ENCODE data around the gene POU4F3. TPM values are rescaled to one million over a fixed set of nuclear protein-coding genes. Genes with fewer than 3 reads are reported as not detected.

The POU4F3 gene
- polyA plus RNA-seq, 4 donors, result 0.03 to 0.04 TPM; not detected in 2

GRCh38 chr5:146307796-146308195 is 30.8 kb upstream of the POU4F3 start:
- DNase-seq, result no peak
- Histone ChIP-seq H3K4me1 (ENCODE audit: control insufficient read depth in 3 of 3, insufficient read depth in 2 of 3, low read depth in 1 of 3, low read length in 2 of 3) (no peaks in the 10 kb centered on the region), H3K27me3 (ENCODE audit: control insufficient read depth in 3 of 3, insufficient read depth in 3 of 3, low read length in 3 of 3) (peaks cover 0 to 8% (median 2%) of the 10 kb centered on the region in 3 donors), H3K27ac (ENCODE audit: low read depth in 1 of 3, low read length in 2 of 3) (no peak overlapping the region), H3K9me3 (ENCODE audit: control insufficient read depth in 2 of 2, insufficient read depth in 1 of 2, low read depth in 1 of 2, low read length in 1 of 2) (no peaks in the 10 kb centered on the region), H3K36me3 (ENCODE audit: control insufficient read depth in 3 of 3, insufficient read depth in 2 of 3, low read depth in 1 of 3, low read length in 3 of 3) (no peaks in the 10 kb centered on the region), H3K4me3 (ENCODE audit: low read depth in 1 of 3, low read length in 3 of 3) (no peak overlapping the region)
- whole genome bisulfite sequencing, 3 donors, result 53 to 63% (median 58%) methylated on average over 2 of the region's 2 CpGs
- no peak for FAIRE-seq

GRCh38 chr5:146310540-146310939 is 28.1 kb upstream of the POU4F3 start:
- no peak for FAIRE-seq

GRCh38 chr5:146311278-146311677 is 27.4 kb upstream of the POU4F3 start:
- H3K9me3 ChIP-seq (ENCODE audit: control insufficient read depth in 2 of 2, insufficient read depth in 1 of 2, low read depth in 1 of 2, low read length in 1 of 2), result no peaks in the 10 kb centered on the region
- H3K27me3 ChIP-seq (ENCODE audit: control insufficient read depth in 3 of 3, insufficient read depth in 3 of 3, low read length in 3 of 3), result peaks cover 0 to 11% (median 2%) of the 10 kb centered on the region in 3 donors
- 89 to 91% (median 89%) methylated on average over 5 of the region's 5 CpGs for WGBS, 3 donors
- H3K27ac ChIP-seq (ENCODE audit: low read depth in 1 of 3, low read length in 2 of 3), result no peak overlapping the region
- no peaks in the 10 kb centered on the region for H3K36me3 ChIP-seq (ENCODE audit: control insufficient read depth in 3 of 3, insufficient read depth in 2 of 3, low read depth in 1 of 3, low read length in 3 of 3)
- no peaks in the 10 kb centered on the region for H3K4me1 ChIP-seq (ENCODE audit: control insufficient read depth in 3 of 3, insufficient read depth in 2 of 3, low read depth in 1 of 3, low read length in 2 of 3)
- DNase-seq (no peak), FAIRE-seq (no peak)
- no peak overlapping the region for H3K4me3 ChIP-seq (ENCODE audit: low read depth in 1 of 3, low read length in 3 of 3)

More at GRCh38 chr5:146310540-146310939, 28.1 kb upstream of the POU4F3 start:
- Histone ChIP-seq H3K9me3 (ENCODE audit: control insufficient read depth in 2 of 2, insufficient read depth in 1 of 2, low read depth in 1 of 2, low read length in 1 of 2) (no peaks in the 10 kb centered on the region), H3K4me3 (ENCODE audit: low read depth in 1 of 3, low read length in 3 of 3) (no peak overlapping the region), H3K36me3 (ENCODE audit: control insufficient read depth in 3 of 3, insufficient read depth in 2 of 3, low read depth in 1 of 3, low read length in 3 of 3) (no peaks in the 10 kb centered on the region), H3K27ac (ENCODE audit: low read depth in 1 of 3, low read length in 2 of 3) (no peak overlapping the region), H3K4me1 (ENCODE audit: control insufficient read depth in 3 of 3, insufficient read depth in 2 of 3, low read depth in 1 of 3, low read length in 2 of 3) (no peaks in the 10 kb centered on the region), H3K27me3 (ENCODE audit: control insufficient read depth in 3 of 3, insufficient read depth in 3 of 3, low read length in 3 of 3) (peaks cover 0 to 11% (median 2%) of the 10 kb centered on the region in 3 donors)
- no peak for DNase-seq

GRCh38 chr5:146313027-146313426 is 25.6 kb upstream of the POU4F3 start:
- Histone ChIP-seq H3K4me3 (ENCODE audit: low read depth in 1 of 3, low read length in 3 of 3) (no peak overlapping the region), H3K4me1 (ENCODE audit: control insufficient read depth in 3 of 3, insufficient read depth in 2 of 3, low read depth in 1 of 3, low read length in 2 of 3) (no peaks in the 10 kb centered on the region), H3K27me3 (ENCODE audit: control insufficient read depth in 3 of 3, insufficient read depth in 3 of 3, low read length in 3 of 3) (peaks cover 0 to 6% (median 2%) of the 10 kb centered on the region in 3 donors), H3K9me3 (ENCODE audit: control insufficient read depth in 2 of 2, insufficient read depth in 1 of 2, low read depth in 1 of 2, low read length in 1 of 2) (no peaks in the 10 kb centered on the region), H3K36me3 (ENCODE audit: control insufficient read depth in 3 of 3, insufficient read depth in 2 of 3, low read depth in 1 of 3, low read length in 3 of 3) (no peaks in the 10 kb centered on the region), H3K27ac (ENCODE audit: low read depth in 1 of 3, low read length in 2 of 3) (no peak overlapping the region)
- DNase-seq (no peak), FAIRE-seq (no peak)
- WGBS, 3 donors, result 25 to 33% (median 27%) methylated on average over 7 of the region's 7 CpGs

- no peaks in the 10 kb centered on the region for H3K27me3 ChIP-seq (ENCODE audit: control insufficient read depth in 3 of 3, insufficient read depth in 3 of 3, low read length in 3 of 3)
- FAIRE-seq (no peak), DNase-seq (no peak)
- no peaks in the 10 kb centered on the region for H3K9me3 ChIP-seq (ENCODE audit: control insufficient read depth in 2 of 2, insufficient read depth in 1 of 2, low read depth in 1 of 2, low read length in 1 of 2)
- H3K4me3 ChIP-seq (ENCODE audit: low read depth in 1 of 3, low read length in 3 of 3), result no peak overlapping the region
- H3K27ac ChIP-seq (ENCODE audit: low read depth in 1 of 3, low read length in 2 of 3), result no peak overlapping the region
- no peaks in the 10 kb centered on the region for H3K36me3 ChIP-seq (ENCODE audit: control insufficient read depth in 3 of 3, insufficient read depth in 2 of 3, low read depth in 1 of 3, low read length in 3 of 3)
- 92 to 98% (median 96%) methylated on average over 1 of the region's 1 CpG for WGBS, 3 donors
- no peaks in the 10 kb centered on the region for H3K4me1 ChIP-seq (ENCODE audit: control insufficient read depth in 3 of 3, insufficient read depth in 2 of 3, low read depth in 1 of 3, low read length in 2 of 3)
These were observed 17.1 kb upstream of the POU4F3 start for GRCh38 chr5:146321571-146321970.

GRCh38 chr5:146327257-146327870 is 11.3 kb upstream of the POU4F3 start:
- FAIRE-seq (no peak), DNase-seq (no peak)
- Histone ChIP-seq H3K36me3 (ENCODE audit: control insufficient read depth in 3 of 3, insufficient read depth in 2 of 3, low read depth in 1 of 3, low read length in 3 of 3) (no peaks in the 10 kb centered on the region), H3K4me3 (ENCODE audit: low read depth in 1 of 3, low read length in 3 of 3) (no peak overlapping the region), H3K27ac (ENCODE audit: low read depth in 1 of 3, low read length in 2 of 3) (no peak overlapping the region), H3K27me3 (ENCODE audit: control insufficient read depth in 3 of 3, insufficient read depth in 3 of 3, low read length in 3 of 3) (peaks cover 0 to 19% (median 6%) of the 10 kb centered on the region in 3 donors), H3K4me1 (ENCODE audit: control insufficient read depth in 3 of 3, insufficient read depth in 2 of 3, low read depth in 1 of 3, low read length in 2 of 3) (no peaks in the 10 kb centered on the region), H3K9me3 (ENCODE audit: control insufficient read depth in 2 of 2, insufficient read depth in 1 of 2, low read depth in 1 of 2, low read length in 1 of 2) (no peaks in the 10 kb centered on the region)
- 63 to 71% (median 66%) methylated on average over 7 of the region's 7 CpGs for WGBS, 3 donors

GRCh38 chr5:146327989-146328388 is 10.7 kb upstream of the POU4F3 start:
- Histone ChIP-seq H3K27ac (ENCODE audit: low read depth in 1 of 3, low read length in 2 of 3) (no peak overlapping the region), H3K36me3 (ENCODE audit: control insufficient read depth in 3 of 3, insufficient read depth in 2 of 3, low read depth in 1 of 3, low read length in 3 of 3) (no peaks in the 10 kb centered on the region), H3K4me3 (ENCODE audit: low read depth in 1 of 3, low read length in 3 of 3) (no peak overlapping the region), H3K4me1 (ENCODE audit: control insufficient read depth in 3 of 3, insufficient read depth in 2 of 3, low read depth in 1 of 3, low read length in 2 of 3) (no peaks in the 10 kb centered on the region), H3K9me3 (ENCODE audit: control insufficient read depth in 2 of 2, insufficient read depth in 1 of 2, low read depth in 1 of 2, low read length in 1 of 2) (no peaks in the 10 kb centered on the region), H3K27me3 (ENCODE audit: control insufficient read depth in 3 of 3, insufficient read depth in 3 of 3, low read length in 3 of 3) (peaks cover 0 to 25% (median 9%) of the 10 kb centered on the region in 3 donors)
- no peak for DNase-seq
- 15 to 36% (median 17%) methylated on average over 1 of the region's 1 CpG for WGBS, 3 donors
- no peak for FAIRE-seq

GRCh38 chr5:146329697-146330096 is 8.9 kb upstream of the POU4F3 start:
- H3K4me3 ChIP-seq (ENCODE audit: low read depth in 1 of 3, low read length in 3 of 3), result no peak overlapping the region
- no peaks in the 10 kb centered on the region for H3K4me1 ChIP-seq (ENCODE audit: control insufficient read depth in 3 of 3, insufficient read depth in 2 of 3, low read depth in 1 of 3, low read length in 2 of 3)
- H3K27me3 ChIP-seq (ENCODE audit: control insufficient read depth in 3 of 3, insufficient read depth in 3 of 3, low read length in 3 of 3), result peaks cover 0 to 42% (median 18%) of the 10 kb centered on the region in 3 donors
- no peaks in the 10 kb centered on the region for H3K9me3 ChIP-seq (ENCODE audit: control insufficient read depth in 2 of 2, insufficient read depth in 1 of 2, low read depth in 1 of 2, low read length in 1 of 2)
- 89 to 94% (median 89%) methylated on average over 2 of the region's 2 CpGs for WGBS, 3 donors
- DNase-seq, result no peak
- FAIRE-seq, result no peak
- no peaks in the 10 kb centered on the region for H3K36me3 ChIP-seq (ENCODE audit: control insufficient read depth in 3 of 3, insufficient read depth in 2 of 3, low read depth in 1 of 3, low read length in 3 of 3)
- no peak overlapping the region for H3K27ac ChIP-seq (ENCODE audit: low read depth in 1 of 3, low read length in 2 of 3)

GRCh38 chr5:146331423-146331822 is 7.2 kb upstream of the POU4F3 start:
- Histone ChIP-seq H3K4me1 (ENCODE audit: control insufficient read depth in 3 of 3, insufficient read depth in 2 of 3, low read depth in 1 of 3, low read length in 2 of 3) (no peaks in the 10 kb centered on the region), H3K27ac (ENCODE audit: low read depth in 1 of 3, low read length in 2 of 3) (no peak overlapping the region), H3K27me3 (ENCODE audit: control insufficient read depth in 3 of 3, insufficient read depth in 3 of 3, low read length in 3 of 3) (peaks cover 0 to 56% (median 27%) of the 10 kb centered on the region in 3 donors), H3K36me3 (ENCODE audit: control insufficient read depth in 3 of 3, insufficient read depth in 2 of 3, low read depth in 1 of 3, low read length in 3 of 3) (no peaks in the 10 kb centered on the region), H3K4me3 (ENCODE audit: low read depth in 1 of 3, low read length in 3 of 3) (no peak overlapping the region), H3K9me3 (ENCODE audit: control insufficient read depth in 2 of 2, insufficient read depth in 1 of 2, low read depth in 1 of 2, low read length in 1 of 2) (no peaks in the 10 kb centered on the region)
- WGBS, 3 donors, result 1 to 8% (median 4%) methylated on average over 2 of the region's 2 CpGs
- DNase-seq (no peak), FAIRE-seq (no peak)

Data from small intestine (tissue), 7 donors.